PFSK-1 (cell line): Measurements from ENCODE around the gene FCMR.

Source experiments
- POLR2AphosphoS5 ChIP-seq: IDR thresholded peaks from 2 replicates; pipeline ENCODE4 v1.6.1; 2012; ENCODE audit warnings: low read depth, mild to moderate bottlenecking, control low read depth, low read length, moderate library complexity
- REST ChIP-seq, 2 experiments: IDR thresholded peaks; 2 replicates each; pipeline versions ENCODE4 v1.6.1 to v1.8.0; 2011 to 2012; ENCODE audit warnings: low read depth in 2 of 2, low read length in 2 of 2, control low read depth in 1 of 2, inconsistent platforms in 1 of 2, mild to moderate bottlenecking in 1 of 2, moderate library complexity in 1 of 2; ENCODE audit not compliant: insufficient read depth in 1 of 2
- SIN3A ChIP-seq: IDR thresholded peaks from 2 replicates; pipeline ENCODE4 v1.6.1; 2012; ENCODE audit warnings: mild to moderate bottlenecking, low read length, moderate library complexity, borderline replicate concordance; ENCODE audit not compliant: insufficient read depth
- TAF1 ChIP-seq: IDR thresholded peaks from 2 replicates; pipeline ENCODE4 v1.6.1; 2012; ENCODE audit warnings: low read length, control low read depth, borderline replicate concordance; ENCODE audit not compliant: insufficient read depth

- TF ChIP-seq POLR2AphosphoS5 = no peak
- no peak for TF ChIP-seq TAF1
- TF ChIP-seq REST (IDR thresholded peaks at IDR 0.05; ENCODE audit: insufficient read depth in 1 of 2, low read depth in 2 of 2, low read length in 2 of 2) = no peak
- no peak for TF ChIP-seq SIN3A
These were observed 33.0 kb upstream of the FCMR start for GRCh38 chr1:206954459-206955342.
